ENCODE results near the gene HIVEP2. TPM values are rescaled to one million over a fixed set of nuclear protein-coding genes. Genes with fewer than 3 reads are reported as not detected.

The HIVEP2 gene, protein sequence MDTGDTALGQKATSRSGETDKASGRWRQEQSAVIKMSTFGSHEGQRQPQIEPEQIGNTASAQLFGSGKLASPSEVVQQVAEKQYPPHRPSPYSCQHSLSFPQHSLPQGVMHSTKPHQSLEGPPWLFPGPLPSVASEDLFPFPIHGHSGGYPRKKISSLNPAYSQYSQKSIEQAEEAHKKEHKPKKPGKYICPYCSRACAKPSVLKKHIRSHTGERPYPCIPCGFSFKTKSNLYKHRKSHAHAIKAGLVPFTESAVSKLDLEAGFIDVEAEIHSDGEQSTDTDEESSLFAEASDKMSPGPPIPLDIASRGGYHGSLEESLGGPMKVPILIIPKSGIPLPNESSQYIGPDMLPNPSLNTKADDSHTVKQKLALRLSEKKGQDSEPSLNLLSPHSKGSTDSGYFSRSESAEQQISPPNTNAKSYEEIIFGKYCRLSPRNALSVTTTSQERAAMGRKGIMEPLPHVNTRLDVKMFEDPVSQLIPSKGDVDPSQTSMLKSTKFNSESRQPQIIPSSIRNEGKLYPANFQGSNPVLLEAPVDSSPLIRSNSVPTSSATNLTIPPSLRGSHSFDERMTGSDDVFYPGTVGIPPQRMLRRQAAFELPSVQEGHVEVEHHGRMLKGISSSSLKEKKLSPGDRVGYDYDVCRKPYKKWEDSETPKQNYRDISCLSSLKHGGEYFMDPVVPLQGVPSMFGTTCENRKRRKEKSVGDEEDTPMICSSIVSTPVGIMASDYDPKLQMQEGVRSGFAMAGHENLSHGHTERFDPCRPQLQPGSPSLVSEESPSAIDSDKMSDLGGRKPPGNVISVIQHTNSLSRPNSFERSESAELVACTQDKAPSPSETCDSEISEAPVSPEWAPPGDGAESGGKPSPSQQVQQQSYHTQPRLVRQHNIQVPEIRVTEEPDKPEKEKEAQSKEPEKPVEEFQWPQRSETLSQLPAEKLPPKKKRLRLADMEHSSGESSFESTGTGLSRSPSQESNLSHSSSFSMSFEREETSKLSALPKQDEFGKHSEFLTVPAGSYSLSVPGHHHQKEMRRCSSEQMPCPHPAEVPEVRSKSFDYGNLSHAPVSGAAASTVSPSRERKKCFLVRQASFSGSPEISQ (N-terminal part only)
- 10 to 100 TPM; 90.6 to 92.7 TPM for total RNA-seq
- polyA plus RNA-seq, result 10 to 100 TPM in 1 of 2 donors, 1 to 10 TPM in 1; 5.0 to 22.9 TPM

DNA sequence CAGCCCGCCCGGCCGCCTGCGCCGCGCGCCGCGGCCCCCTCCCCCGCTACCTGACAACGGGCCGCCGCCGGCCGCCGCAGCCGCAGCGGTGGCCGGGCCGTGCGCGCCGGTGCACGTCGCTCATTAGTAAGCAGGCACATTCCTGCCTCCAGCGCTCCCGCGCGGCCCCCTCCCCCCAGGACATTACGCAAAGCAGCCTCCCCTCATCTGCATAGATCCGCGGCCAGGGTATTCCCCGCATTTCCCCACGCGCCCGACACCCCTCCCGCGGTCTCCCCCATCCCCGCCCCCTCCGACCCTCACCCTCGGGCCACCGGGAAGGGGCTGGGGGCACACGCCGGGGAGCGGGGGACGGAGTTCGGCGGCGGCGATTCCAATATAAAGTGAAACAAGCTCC lies at the start of gene HIVEP2:
HIVEP2 (minus strand) TSS at position 128 of the 397 bp plus-strand sequence. CDS start 170,438 bp downstream, outside the sequence.
- no peaks in the 10 kb centered on the region for H3K27me3 ChIP-seq (ENCODE audit: insufficient read depth, low read length)
- no peaks in the 10 kb centered on the region for H3K36me3 ChIP-seq (ENCODE audit: insufficient read depth, low read length)
- no peaks in the 10 kb centered on the region for H3K9me3 ChIP-seq (ENCODE audit: control insufficient read depth in 1 of 2, low read length in 2 of 2)
- intact Hi-C loops (cut with micrococcal nuclease), result loop anchor here (10.0 kb wide), 1 partner anchor 590 kb away; no protein-coding TSS in a partner anchor
- Mint-ChIP-seq H3K4me3 (peak within 1 kb of the TSS; percentile 97 to 100 (median 99)), H3K27me3 (peaks cover 0 to 7% of the 10 kb centered on the region in 2 donors), H3K4me1 (peaks cover 34 to 66% (median 43%) of the 10 kb centered on the region in 4 donors), H3K27ac (peak within 1 kb of the TSS; percentile 100), H3K36me3 (peaks cover 0 to 24% of the 10 kb centered on the region in 2 donors), H3K9me3 (peaks cover 0 to 7% (median 0%) of the 10 kb centered on the region in 8 donors)
- H3K4me3 ChIP-seq (ENCODE audit: low read length in 2 of 2), result peak within 1 kb of the TSS; percentile 89 to 92
- DNase-seq, result peak; percentile 83 to 94 (median 85)
- ChIA-PET POLR2A (ENCODE audit: partially characterized antibody) (interaction anchor here (0.6 to 14.7 kb wide), 22 partner anchors 10 to 196 kb away, joined by 3 to 452 read pairs (median 9); no protein-coding TSS in a partner anchor), CTCF (ENCODE audit: partially characterized antibody) (interaction anchor here (0.9 kb wide), 1 partner anchor 17 kb away, joined by 3 read pairs; no protein-coding TSS in a partner anchor)
- H3K27ac ChIP-seq (ENCODE audit: low read depth, low read length), result peak within 1 kb of the TSS; percentile 99
- H3K4me1 ChIP-seq (ENCODE audit: insufficient read depth, low read length), result peaks cover 46% of the 10 kb centered on the region

DNA sequence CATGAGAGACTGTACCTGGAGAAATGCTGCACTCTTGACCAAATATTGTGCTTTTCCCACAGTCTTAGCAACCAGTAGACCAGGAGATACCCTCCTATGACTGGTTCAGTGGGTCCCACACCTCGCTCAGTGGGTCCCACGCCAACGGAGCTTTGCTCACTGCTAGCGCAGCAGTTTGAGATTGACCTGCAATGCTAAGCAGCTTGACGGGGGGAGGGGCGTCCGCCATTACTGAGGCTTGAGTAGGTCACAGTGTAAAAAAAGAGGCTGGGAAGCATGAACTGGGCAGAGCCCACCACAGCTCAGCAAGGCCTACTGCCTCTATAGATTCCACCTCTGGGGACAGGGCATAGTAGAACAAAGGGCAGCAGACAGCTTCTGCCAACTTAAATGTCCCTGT lies 49.0 kb upstream of the HIVEP2 start:
- H3K27me3 ChIP-seq (ENCODE audit: insufficient read depth, low read length), result no peaks in the 10 kb centered on the region
- Mint-ChIP-seq H3K27ac (no peak overlapping the region), H3K36me3 (peaks cover 1 to 3% of the 10 kb centered on the region in 2 donors), H3K4me1 (peaks cover 4 to 9% (median 5%) of the 10 kb centered on the region in 4 donors), H3K4me3 (no peak overlapping the region), H3K9me3 (peaks cover 0 to 12% (median 4%) of the 10 kb centered on the region in 8 donors), H3K27me3 (peaks cover 0 to 5% of the 10 kb centered on the region in 2 donors)
- H3K36me3 ChIP-seq (ENCODE audit: insufficient read depth, low read length), result no peaks in the 10 kb centered on the region
- no peak overlapping the region for H3K27ac ChIP-seq (ENCODE audit: low read depth, low read length)
- H3K9me3 ChIP-seq (ENCODE audit: control insufficient read depth in 1 of 2, low read length in 2 of 2), result no peaks in the 10 kb centered on the region
- CTCF ChIA-PET (ENCODE audit: partially characterized antibody), result no interaction called here
- H3K4me1 ChIP-seq (ENCODE audit: insufficient read depth, low read length), result no peaks in the 10 kb centered on the region
- intact Hi-C loops (cut with micrococcal nuclease), result no loop called here
- POLR2A ChIA-PET (ENCODE audit: partially characterized antibody), result no interaction called here
- no peak overlapping the region for H3K4me3 ChIP-seq (ENCODE audit: low read length in 2 of 2)
- DNase-seq, result no peak

DNA sequence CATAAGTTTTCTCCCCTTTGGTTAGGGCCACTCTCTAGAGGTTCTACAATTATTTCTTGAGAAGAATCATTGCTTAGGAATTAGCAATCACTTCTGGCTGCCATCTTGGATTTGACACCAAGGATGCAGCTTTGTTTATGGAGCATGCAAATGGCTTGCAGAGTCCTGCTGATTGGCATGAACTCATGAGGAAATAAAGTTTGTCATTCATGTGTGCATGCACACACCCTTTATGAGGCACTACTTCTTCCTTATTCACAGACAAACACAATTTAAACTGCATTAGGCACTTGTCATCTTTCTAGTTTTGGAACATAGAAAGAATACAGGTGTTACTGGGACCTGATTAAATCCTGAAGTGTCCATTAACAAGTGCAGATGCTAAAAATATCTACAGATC lies 42.5 kb upstream of the HIVEP2 start:
- POLR2A ChIA-PET (ENCODE audit: partially characterized antibody), result no interaction called here
- peaks cover 0 to 5% of the 10 kb centered on the region in 2 donors for H3K27me3 Mint-ChIP-seq
- no peak overlapping the region for H3K4me3 ChIP-seq (ENCODE audit: low read length in 2 of 2)
- H3K4me1 Mint-ChIP-seq, result no peaks in the 10 kb centered on the region
- H3K4me3 Mint-ChIP-seq, result no peak overlapping the region
- H3K9me3 Mint-ChIP-seq, result peaks cover 0 to 5% (median 2%) of the 10 kb centered on the region in 8 donors
- H3K36me3 Mint-ChIP-seq, result peaks cover 0 to 2% of the 10 kb centered on the region in 2 donors
- no peak overlapping the region for H3K27ac ChIP-seq (ENCODE audit: low read depth, low read length)
- H3K27me3 ChIP-seq (ENCODE audit: insufficient read depth, low read length), result no peaks in the 10 kb centered on the region
- intact Hi-C loops (cut with micrococcal nuclease), result no loop called here
- no peaks in the 10 kb centered on the region for H3K36me3 ChIP-seq (ENCODE audit: insufficient read depth, low read length)
- CTCF ChIA-PET (ENCODE audit: partially characterized antibody), result no interaction called here
- H3K9me3 ChIP-seq (ENCODE audit: control insufficient read depth in 1 of 2, low read length in 2 of 2), result no peaks in the 10 kb centered on the region
- H3K27ac Mint-ChIP-seq, result no peak overlapping the region
- DNase-seq, result no peak
- no peaks in the 10 kb centered on the region for H3K4me1 ChIP-seq (ENCODE audit: insufficient read depth, low read length)

DNA sequence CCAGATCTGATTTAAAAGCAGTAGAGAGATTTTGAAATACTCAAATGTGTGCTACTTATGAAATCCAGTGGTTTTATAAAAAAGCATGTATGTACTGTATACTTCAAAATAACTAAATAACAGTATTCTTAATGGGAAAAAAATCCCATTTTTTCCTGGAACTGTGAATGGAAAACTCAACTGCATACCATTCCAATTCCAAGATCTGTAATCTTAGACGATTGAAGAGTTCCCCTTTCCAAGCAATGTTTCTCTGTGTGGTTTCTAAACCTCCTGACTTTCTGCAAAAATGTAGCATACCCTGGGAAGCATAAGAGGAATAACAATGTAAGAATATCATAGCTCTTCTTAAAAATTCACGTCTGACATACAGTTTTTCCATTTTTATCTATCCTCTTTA lies 40.3 kb upstream of the HIVEP2 start:
- DNase-seq, result no peak
- ChIA-PET POLR2A (ENCODE audit: partially characterized antibody) (no interaction called here), CTCF (ENCODE audit: partially characterized antibody) (no interaction called here)
- Mint-ChIP-seq H3K27ac (no peak overlapping the region), H3K4me1 (no peaks in the 10 kb centered on the region), H3K36me3 (peaks cover 8 to 10% of the 10 kb centered on the region in 2 donors), H3K9me3 (peaks cover 0 to 25% (median 17%) of the 10 kb centered on the region in 8 donors), H3K4me3 (no peak overlapping the region), H3K27me3 (peaks cover 0 to 5% of the 10 kb centered on the region in 2 donors)
- Histone ChIP-seq H3K36me3 (ENCODE audit: insufficient read depth, low read length) (no peaks in the 10 kb centered on the region), H3K4me3 (ENCODE audit: low read length in 2 of 2) (no peak overlapping the region), H3K4me1 (ENCODE audit: insufficient read depth, low read length) (no peaks in the 10 kb centered on the region), H3K27me3 (ENCODE audit: insufficient read depth, low read length) (no peaks in the 10 kb centered on the region), H3K27ac (ENCODE audit: low read depth, low read length) (no peak overlapping the region), H3K9me3 (ENCODE audit: control insufficient read depth in 1 of 2, low read length in 2 of 2) (no peaks in the 10 kb centered on the region)
- intact Hi-C loops (cut with micrococcal nuclease), result no loop called here

DNA sequence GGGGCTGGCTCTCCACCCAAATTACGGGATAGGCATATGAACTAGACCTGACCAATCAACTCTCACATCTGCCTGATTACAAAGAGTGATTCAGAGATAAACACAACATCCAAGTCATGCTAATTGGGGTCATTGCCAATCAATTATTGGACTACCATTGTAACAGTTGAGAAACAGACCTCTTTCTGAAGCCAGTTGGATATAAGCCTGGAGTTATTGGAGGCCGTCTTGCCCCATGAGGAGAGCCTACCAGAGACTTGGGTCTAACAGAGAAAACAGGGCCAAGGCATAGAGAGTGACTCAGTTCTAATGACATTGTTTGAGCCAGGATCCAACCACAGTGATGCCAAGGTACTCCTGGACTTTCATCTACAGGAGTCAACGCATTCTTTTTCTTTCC lies 39.4 kb upstream of the HIVEP2 start:
- POLR2A ChIA-PET (ENCODE audit: partially characterized antibody), result no interaction called here

DNA sequence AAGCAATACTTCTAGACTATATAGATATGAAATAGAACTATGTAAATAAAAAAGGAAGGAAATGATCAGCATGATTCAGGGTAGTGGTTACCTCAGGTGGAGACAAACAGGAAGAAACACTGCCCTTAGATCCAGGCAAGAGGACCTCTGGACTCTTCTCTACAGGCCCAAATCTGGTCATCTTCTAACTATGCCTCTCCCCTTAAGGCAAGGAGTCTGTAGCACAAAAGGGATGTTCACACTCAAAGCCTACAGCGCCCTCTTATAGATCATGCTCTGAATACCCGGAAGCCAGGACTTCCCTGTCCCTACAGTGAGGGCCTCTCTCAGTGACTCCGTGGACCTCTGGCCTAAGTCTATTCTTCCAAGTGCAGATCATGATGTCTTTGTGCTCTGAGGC lies 30.4 kb upstream of the HIVEP2 start:
- DNase-seq, result no peak
- H3K27me3 ChIP-seq (ENCODE audit: insufficient read depth, low read length), result no peaks in the 10 kb centered on the region
- Mint-ChIP-seq H3K4me3 (no peak overlapping the region), H3K36me3 (no peaks in the 10 kb centered on the region), H3K27ac (no peak overlapping the region), H3K4me1 (peaks cover 0 to 6% (median 3%) of the 10 kb centered on the region in 4 donors), H3K27me3 (no peaks in the 10 kb centered on the region), H3K9me3 (peaks cover 0 to 26% (median 13%) of the 10 kb centered on the region in 8 donors)
- no peak overlapping the region for H3K4me3 ChIP-seq (ENCODE audit: low read length in 2 of 2)
- H3K9me3 ChIP-seq (ENCODE audit: control insufficient read depth in 1 of 2, low read length in 2 of 2), result no peaks in the 10 kb centered on the region
- POLR2A ChIA-PET (ENCODE audit: partially characterized antibody), result no interaction called here
- intact Hi-C loops (cut with micrococcal nuclease), result no loop called here
- CTCF ChIA-PET (ENCODE audit: partially characterized antibody), result no interaction called here
- H3K36me3 ChIP-seq (ENCODE audit: insufficient read depth, low read length), result no peaks in the 10 kb centered on the region
- no peaks in the 10 kb centered on the region for H3K4me1 ChIP-seq (ENCODE audit: insufficient read depth, low read length)
- no peak overlapping the region for H3K27ac ChIP-seq (ENCODE audit: low read depth, low read length)

More for the DNA sequence above, 39.4 kb upstream of the HIVEP2 start:
- Mint-ChIP-seq H3K27me3 (peaks cover 0 to 1% of the 10 kb centered on the region in 2 donors), H3K36me3 (peaks cover 8 to 10% of the 10 kb centered on the region in 2 donors), H3K4me3 (no peak overlapping the region), H3K27ac (no peak overlapping the region), H3K9me3 (peaks cover 0 to 32% (median 22%) of the 10 kb centered on the region in 8 donors), H3K4me1 (no peaks in the 10 kb centered on the region)
- H3K9me3 ChIP-seq (ENCODE audit: control insufficient read depth in 1 of 2, low read length in 2 of 2), result no peaks in the 10 kb centered on the region
- DNase-seq, result no peak
- CTCF ChIA-PET (ENCODE audit: partially characterized antibody), result no interaction called here
- no peak overlapping the region for H3K4me3 ChIP-seq (ENCODE audit: low read length in 2 of 2)
- no peaks in the 10 kb centered on the region for H3K36me3 ChIP-seq (ENCODE audit: insufficient read depth, low read length)
- no peaks in the 10 kb centered on the region for H3K27me3 ChIP-seq (ENCODE audit: insufficient read depth, low read length)
- intact Hi-C loops (cut with micrococcal nuclease), result no loop called here
- no peak overlapping the region for H3K27ac ChIP-seq (ENCODE audit: low read depth, low read length)
- no peaks in the 10 kb centered on the region for H3K4me1 ChIP-seq (ENCODE audit: insufficient read depth, low read length)
